Activated naive CD4-positive, alpha-beta T cell treated with Interleukin-2 at 50 U/mL for 16 hours (primary cell): ENCODE data around the gene TCF7L2.

ENCODE experiments used
- DNase-seq: peaks from one replicate; pipeline ENCODE4 v3.0.0-alpha.2; 2020

The TCF7L2 gene

DNA sequence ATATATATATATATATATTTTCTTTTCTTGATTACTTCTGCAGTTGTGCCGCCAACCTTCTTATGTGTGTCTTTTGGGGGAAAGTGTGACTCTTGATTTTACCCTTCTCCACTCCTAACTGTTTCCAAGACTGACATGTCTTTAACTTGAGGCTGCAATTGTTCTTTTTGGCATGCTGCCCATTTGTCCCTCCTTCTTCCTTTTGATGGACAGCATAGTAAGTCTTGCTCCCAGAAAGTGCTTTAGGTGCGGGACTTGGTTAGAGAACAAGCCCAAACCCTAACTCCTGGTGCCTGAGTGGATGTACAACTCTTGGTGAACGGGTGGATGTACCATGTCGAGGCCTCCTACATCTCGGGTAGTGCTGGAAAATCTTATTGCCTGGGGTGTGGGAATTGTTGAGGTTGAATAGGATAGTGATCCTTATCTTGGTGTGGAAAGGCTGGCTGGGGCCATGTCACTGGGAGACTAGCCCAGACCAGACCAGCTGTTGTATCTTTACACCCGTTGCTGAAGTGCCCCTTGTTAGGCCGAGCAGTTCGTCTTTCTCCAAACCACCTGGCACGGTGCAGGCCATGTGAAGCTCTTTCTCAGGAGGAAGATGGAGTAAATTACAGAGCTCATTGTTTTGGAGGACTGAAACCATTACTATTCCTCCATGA, 16.3 kb downstream of the TCF7L2 start:
- no peak for DNase-seq

DNA sequence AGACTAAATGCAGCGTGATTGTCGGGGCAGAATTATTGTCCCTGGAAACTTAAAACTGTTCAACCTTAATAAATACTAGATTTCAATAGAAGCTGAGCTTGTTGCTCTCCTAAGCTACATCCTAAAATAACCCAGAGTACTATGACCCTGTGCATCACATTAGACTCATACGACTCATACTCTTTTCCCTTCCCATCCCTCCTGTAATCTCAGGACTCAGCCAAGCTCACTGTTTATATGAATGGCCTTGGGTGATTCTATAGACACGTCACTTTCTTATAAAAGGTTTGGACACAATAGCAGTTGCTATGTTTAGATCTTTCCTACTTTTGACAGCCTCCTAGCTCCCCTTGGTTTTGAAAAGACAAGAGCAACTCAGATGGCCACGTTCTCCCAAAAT, 17.2 kb downstream of the TCF7L2 start:
- no peak for DNase-seq

DNA sequence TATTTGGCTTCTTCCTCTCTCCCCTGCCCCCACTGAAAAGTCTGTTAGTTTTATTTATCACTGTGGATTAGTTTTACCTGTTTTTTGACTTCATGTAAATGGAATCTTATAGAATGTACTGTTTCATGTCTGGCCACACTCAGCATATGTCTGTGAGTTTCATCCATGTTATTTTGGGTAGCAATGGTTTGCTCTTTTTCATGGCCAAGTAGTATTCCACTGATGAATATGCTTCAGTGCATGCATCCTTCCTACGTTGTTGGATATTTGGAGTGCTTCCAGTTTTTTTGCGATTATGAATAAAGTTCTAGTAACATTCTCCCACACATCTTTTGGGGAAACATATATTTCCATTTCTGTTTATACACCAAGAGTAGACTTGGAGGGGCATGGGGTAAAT, 19.1 kb downstream of the TCF7L2 start:
- DNase-seq, result no peak

DNA sequence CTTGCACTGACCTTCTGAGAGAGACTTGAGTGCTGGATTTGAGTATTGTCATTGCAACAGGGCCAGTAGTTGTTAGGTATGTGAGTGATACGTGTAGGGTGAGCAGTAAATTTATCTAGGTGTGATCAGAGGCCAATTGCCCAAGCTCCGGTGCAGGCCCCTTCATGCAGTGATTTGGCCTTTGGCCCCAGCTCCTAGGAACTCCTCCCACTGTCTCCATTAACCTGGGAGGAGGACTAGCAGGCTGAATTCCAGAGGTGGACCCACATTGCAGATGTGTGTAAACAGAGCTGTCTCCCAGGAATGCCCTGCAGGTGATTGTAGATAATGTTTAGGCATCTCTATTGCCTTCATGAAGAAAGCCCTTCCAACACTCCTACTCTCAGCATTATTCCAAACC, 19.5 kb downstream of the TCF7L2 start:
- DNase-seq, result no peak

DNA sequence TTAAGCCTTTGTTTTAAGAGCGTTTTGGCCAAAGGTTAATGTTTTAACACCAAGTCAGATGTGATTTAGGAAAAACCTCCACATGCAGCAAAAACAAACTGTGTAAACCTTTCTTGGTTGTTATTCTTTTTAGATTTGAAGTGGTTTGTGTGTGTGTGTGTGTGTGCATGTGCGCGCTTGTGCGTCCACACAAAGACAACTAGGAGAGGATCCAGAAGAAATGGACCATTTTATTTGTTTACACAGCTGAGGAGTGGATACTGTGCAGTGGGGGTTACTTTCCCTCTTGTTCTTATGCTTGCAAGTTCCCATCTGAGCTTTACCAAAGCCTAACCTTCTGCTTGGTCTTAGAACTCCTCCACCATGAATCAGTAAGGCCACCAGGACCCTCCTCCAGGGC, 20.0 kb downstream of the TCF7L2 start:
- no peak for DNase-seq

DNA sequence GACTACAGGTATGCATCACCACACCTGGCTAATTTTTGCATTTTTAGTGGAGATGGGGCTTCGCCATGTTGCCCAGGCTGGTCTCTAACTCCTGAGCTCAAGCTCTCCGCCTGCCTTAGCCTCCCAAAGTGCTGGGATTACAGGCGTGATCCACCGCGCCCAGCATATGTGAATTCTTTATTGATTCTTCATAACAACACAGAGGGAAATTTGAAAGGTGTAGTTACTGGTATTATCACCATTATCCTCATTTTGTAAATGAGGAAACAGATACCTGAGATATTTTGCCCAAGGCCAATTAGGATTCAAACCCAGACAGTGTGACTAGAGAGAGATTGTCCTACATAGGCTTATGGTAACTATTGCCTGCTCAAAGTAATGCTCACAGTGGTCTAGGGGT, 22.6 kb downstream of the TCF7L2 start:
- DNase-seq, result no peak

DNA sequence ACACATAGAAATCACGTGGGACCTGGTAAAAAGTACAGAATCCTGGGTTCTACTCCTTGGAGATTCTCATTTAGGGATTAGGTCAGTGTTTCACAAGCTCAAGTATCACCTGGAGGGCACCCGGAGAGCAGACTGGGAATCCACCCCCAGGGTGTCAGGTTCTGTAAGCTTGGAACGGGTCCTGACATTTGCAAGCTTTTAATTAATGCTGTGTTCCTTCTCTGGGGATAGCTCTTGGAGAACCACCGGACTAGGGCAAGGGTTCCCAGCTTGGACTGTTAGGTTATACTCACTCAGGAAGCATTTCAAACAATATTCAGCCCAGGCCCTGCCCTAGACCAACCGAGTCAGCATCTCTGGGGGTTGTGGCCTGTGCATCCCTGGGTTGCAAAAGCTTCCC, 23.0 kb downstream of the TCF7L2 start:
- DNase-seq, result no peak

DNA sequence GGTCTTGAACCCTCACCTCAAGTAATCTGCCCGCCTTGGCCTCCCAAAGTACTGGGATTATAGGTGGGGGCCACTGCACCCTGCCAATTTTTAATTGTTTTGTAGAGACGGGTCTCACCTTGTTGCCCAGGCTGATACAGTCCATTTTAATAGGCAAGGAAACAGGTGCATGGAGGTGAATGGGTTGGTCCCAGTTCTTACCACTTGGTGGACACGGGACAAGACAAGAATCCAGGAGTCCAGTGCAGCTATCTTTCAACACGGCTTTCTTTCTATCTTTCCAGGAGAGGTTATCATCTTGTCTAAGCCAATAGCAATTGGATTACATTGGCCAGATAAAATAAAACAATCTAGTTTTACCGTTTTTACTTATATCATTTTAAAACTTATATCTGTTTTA, 23.8 kb downstream of the TCF7L2 start:
- no peak for DNase-seq

DNA sequence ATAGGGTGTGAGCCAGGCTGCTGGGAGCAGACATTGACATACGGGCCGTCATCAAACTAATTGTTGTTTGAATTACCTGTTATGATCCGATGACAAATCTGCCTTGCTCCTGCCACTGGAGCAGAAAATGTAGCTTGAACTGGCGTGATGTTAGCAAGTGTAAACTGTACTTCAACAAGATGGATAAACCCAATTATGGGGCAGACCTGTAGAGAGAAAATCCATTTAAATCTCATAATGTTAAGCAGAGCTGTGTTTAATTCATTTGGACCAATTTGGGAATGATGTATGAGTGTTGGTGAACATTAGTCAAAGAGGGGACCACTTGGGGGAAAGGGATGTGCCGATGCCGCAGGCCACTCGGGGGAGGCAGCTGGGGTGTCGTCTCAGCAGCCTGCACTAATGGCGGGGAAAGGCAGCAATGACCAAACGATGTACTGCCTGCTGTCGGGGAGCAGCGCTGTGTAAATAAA, 27.4 kb downstream of the TCF7L2 start:
- no peak for DNase-seq

DNA sequence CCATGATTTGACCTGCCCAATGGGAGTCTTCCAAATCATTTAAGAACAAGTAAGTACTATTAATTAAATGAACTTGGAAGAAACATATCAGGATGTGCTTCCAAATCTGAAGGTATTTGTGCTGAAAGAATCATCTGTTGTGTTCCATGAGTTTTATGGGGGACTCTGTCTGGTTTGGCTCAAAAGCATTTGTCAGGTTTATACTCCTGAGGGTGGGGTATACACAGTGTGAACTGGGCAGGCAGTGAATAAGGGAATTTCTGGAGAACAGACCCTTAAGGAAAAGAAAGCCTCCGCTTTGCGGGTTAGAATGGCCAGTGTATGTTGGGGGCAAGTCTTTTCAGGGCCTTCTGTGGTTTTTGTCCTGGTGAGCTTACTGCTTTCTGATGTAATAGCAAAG, 29.9 kb downstream of the TCF7L2 start:
- no peak for DNase-seq

DNA sequence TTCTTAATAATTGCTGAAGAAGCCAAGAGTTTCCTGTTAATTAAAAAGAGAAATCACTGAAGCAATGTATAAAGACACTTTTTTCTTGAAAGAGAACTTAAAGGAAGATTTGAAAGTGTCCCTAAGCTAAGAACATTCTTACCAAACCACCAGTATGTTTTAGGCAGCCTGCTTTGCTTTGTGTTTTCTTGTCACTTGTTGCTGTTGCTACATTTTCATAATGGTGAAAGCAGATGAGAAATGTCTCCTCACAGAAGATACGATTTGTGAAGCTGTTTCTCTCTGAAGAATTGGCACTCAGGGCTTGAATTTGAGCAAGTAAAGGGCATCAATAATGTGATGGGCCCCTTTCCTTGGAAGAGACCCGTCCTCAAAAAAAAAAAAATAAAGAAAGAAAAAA, 30.9 kb downstream of the TCF7L2 start:
- DNase-seq, result no peak

DNA sequence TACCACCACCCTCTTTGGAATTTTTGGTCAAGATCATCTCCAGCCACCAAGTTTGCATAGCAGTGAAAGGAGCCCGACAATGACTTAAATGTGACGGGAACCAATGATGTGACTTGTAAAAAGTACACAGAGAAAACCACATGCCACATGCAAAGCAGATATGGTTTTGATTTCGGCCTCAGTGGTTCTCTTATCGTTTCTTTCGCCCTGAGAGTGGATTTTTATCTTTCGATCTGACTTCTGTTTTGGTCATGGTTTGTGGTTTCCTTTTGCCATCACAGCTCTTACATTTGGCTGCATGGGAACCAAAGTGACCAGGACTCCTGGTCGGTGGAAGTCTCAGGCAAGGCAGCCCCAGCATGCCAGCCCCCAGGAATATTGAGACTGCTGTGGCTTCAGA, 31.5 kb downstream of the TCF7L2 start:
- peak; percentile 36 for DNase-seq

DNA sequence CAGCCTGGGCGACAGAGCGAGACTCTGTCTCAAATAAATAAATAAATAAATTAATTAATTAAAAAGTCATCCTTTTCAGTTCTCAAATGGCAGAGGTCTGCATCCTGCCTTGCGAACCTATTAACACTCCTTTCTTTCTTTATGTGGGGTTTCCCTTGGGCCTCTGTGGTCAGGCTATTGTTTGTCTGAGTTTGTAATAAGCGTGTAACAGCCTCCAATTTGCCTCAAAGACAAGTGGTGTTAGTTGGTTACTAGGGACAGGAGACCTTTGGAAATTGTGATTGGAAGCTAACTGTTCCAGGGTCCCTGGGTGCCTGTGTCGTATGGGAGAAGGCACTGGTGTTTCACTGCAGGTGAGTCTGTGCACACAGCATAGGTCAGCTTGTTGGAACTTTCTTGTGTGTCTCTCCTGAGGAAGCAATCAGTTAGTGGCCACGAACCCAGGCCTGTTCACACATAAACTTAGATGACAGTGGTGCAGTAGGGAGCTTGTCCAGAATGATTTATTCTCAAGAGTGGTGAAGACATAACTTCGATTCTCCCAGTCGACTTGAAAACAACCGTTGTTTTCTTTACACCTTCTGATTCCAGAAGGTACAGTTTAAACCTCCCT, 33.5 kb downstream of the TCF7L2 start:
- DNase-seq, result no peak

DNA sequence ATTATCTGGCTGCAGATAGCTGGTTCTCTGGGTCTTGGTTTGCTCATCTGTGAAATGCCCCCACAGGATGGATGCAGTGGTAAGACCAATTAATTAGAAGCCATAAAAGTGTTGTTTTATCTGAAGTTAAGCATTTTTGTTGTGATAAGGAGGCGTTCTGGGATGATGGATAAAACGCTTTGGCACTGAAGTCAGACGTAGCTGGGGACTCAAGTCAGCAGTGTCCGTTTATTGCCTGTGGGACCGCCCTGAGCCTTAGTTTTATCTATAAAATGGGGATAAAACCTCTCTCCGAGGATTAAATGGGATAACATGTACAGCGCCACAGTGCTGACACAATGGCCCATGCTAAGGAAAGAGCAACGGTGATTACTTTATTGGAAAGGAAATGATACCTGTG, 34.7 kb downstream of the TCF7L2 start:
- no peak for DNase-seq

DNA sequence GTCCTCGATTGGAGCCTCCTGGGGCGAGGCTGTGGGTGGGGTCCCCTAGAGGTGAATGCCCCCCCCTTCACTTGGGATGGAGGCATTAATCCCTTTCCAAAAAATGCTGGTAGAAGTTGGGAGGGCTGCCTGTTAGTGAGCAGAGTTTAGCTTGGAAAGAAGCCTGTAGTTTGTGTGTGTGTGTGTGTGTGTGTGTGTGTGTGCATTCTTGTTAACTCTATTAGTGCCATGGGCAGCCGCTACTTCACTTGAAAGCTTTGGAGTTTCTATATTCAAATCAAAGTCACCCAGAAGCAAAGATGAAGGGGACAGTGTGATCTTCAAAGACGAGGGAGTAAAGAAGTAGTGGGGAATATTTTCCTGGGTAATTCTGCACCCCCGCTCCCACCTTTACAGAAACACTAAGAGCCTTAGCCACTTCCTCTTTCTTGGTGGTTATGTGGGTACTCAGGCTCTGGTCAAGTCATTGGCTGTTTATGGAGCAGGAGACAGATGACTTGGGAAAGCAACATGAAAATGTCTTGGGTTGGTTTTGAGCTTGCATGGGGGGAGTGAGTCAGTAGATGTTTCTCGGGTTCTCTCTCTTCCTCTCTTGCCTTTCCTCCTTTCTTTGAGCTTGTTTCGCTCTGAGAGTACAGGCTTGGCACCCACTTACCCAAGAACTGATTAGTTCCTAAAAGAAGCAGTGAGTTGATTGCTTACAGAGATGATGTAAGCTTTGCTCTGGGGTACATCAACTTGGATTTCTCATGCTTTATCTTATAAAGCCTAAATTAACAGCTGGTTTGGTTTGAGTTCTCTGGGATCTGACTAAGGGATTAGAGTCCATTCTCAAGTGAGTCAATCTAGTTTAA, 35.9 kb downstream of the TCF7L2 start:
- DNase-seq, result no peak

DNA sequence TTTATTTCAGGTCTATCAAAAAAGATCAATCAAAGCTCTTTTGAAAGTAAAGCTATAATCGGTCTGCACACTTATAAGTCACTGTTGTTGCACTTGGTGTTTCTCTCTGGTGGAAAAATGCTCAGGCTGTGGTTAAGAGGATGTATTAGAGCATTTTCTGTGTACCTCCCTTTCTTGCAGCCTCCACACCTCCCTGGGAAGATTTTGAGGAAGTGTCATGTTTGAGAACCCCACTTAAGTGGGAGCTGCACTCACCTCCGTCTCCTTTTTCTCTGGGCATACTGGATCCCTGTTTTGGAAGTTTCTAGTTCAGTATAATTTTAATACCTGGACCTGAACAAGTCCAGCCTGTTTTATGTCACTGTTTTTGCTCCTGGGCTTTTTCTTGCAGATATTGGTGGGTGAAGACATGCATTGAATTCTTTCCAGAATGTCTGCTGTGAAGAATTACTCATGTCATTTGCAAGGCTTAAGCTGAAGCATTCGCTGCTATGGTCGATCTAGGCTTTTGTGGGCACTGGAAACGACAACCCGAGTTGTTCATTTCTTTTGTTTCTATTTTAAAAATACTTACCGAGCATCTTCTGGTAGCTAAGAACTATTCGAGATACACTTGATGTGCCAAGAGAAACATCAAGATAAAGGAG, 36.6 kb downstream of the TCF7L2 start:
- DNase-seq, result no peak

DNA sequence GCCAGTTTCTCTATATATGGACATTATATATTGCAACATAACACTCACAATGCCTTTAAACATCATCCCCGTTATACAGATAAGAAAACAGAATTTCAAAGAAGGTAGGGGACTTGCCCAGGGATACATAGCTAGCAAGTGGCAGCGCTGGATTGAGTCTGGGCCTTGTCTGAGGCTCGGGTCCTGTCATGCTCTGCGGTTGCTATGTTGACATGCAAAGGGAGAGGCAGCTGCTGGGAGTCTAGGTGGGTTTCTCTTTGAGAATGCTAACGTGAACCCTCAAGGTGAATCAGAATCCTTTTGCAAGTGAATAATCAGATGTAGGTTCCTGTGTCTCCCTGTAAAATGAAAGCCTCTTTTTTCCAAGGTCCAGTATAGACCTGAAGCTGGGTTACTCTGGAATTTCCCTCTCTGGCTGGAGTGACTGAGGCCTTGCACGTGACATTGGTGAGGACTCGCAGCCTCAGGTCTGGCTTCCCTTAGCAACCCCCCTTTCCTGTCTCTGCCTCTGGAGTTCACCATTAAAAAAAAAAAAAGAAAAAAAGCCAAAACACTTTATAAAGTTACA, 38.9 kb downstream of the TCF7L2 start:
- no peak for DNase-seq

DNA sequence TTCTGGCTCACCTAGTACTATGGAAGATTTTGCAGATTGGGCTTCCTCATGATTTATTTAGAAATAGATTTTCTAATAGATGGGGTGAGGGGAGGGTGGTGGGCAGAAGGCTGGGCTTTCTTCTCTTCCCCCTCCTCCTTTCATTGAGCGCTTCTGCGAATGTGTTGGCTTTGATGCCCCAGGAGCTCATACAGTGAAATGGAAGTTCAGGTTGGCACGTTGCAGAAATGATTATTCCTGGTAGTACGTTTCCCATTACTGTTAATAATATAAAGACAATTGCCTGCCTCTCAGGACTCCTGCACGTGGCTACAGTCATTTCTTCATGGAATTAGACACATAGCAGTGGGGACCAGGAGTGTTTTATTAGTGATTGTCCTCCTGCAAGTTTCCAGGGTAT, 39.8 kb downstream of the TCF7L2 start:
- no peak for DNase-seq

DNA sequence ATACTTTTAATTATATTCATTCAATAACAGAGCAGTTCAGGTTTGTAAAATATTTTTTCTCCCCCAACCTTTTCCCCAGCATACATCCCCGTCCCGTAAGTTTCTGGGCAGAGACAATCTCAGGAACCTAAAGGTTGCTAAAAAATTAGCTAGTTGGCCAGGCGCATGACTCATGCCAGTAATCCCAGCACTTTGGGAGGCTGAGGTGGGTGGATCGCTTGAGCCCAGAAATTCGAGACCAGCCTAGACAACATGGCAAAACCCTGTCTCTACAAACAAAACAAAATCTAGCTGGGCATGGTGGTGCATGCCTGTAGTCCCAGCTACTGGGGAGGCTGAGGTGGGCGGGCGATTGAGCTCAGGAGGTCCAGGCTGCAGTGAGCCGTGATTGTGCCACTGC, 40.2 kb downstream of the TCF7L2 start:
- DNase-seq, result no peak

DNA sequence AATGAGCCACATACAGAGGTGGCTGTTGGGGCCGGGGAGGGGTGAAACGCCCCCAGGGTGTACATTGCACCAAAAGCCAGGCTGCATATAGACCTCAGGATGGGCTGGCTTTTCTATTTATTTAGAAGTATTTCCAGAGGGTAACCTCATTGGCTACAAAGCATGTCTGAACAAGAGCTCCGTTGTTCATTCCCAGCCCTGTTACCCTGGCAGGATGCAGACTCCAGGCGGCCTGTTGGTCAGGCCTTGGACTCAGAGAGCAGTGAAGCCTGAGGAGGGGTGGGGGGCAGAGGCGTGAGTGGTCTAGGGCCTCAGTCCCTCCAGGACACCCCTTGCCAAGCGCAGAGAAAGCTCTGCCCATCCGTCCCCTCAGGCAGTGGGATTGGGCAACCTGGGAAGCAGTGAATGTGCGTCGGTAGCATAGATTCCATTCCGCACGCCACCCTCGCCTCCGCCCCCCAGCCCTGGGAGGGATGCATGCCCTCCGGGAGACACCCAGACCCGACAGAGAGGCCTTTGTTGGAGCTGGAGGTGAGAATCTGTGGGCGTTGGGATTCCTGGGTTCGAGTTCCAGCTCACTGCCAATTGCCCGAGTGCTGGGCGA, 41.9 kb downstream of the TCF7L2 start:
- no peak for DNase-seq

DNA sequence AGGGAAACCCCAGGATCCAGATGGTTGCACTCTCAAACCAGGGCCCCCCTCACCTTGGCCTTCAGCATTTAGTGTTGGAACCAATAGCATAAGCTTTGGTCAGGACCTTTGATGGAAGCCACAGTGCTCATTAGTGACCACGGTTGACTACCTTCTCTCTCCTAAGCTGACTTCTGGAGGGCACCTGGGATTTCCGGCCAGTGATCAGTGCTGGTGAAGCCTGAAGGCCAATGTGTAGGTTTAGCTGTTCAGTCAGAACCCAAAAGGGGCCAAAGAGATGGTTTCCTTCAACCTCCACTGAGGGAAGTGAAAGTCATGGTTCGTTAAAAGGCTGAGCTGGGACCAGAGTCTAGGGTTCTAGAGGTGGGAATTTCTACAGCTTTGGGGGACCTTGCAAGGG, 46.4 kb downstream of the TCF7L2 start:
- DNase-seq, result no peak

DNA sequence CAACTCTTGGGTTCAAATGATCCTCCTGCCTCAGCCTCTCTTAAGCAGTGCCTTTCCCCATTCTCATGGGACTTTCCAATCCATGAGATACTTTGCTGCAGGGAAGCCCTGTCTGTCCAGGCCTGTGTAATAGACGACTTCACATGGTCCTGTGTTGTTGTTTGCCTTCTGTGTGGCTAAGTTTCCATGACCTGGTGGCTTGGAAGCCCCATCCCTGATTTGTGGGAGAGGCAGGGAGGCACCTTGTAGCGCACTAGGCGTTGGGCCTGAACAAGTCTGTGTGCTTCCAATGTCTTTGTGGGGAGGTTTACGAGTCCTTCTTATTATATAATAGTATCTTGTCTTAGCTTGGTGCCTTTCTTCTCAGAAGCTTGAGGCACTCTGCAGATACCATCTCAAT, 49.1 kb downstream of the TCF7L2 start:
- no peak for DNase-seq

DNA sequence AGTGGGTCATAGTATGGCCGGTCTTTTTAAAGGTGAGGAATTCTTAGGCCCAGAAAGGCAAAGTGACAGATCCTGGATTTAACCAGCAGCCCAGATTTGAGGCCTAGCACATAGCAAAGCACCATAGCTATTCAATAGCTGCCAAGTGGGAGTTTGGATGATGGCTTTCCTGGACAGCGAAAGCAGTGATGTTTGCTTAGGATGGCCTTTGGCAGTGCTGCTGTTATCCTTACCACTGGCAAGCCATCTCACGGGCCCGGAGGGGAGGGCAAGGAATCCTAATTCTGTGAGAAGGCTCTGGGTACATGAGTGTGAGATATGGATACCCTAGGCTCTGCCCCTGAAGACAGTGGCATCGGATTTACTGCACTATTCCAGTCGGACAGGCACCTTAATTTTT, 50.4 kb downstream of the TCF7L2 start:
- DNase-seq, result no peak
